Neuronal stem cell (in vitro differentiated cells): ENCODE data around the gene VPS9D1.
A peak's percentile ranks its signal among the peaks of the same experiment; 100 is the strongest.
"Not testable (repeated sequence)": the region's sequence is repeated elsewhere in the genome, so short reads cannot be mapped to it uniquely, and the experiment has no call there.

Experiments
- DNase-seq: peaks from one replicate; pipeline ENCODE4 v3.0.0-alpha.2; 2013; ENCODE audit warnings: low spot score
- H2AFZ ChIP-seq: one replicate; pipeline ENCODE4 v1.6.1; 2013; ENCODE audit warnings: mild to moderate bottlenecking, low read length, inconsistent platforms
- H2AK5ac ChIP-seq: 2 replicates; pipeline ENCODE4 v1.6.1; 2013; ENCODE audit warnings: low read depth, mild to moderate bottlenecking, inconsistent platforms, low read length, moderate library complexity, mixed read lengths
- H2BK120ac ChIP-seq: 2 replicates; pipeline ENCODE4 v1.6.1; 2013; ENCODE audit warnings: low read depth, mild to moderate bottlenecking, inconsistent platforms, low read length, moderate library complexity, mixed read lengths
- H2BK12ac ChIP-seq: one replicate; pipeline ENCODE4 v1.6.1; 2013; ENCODE audit warnings: low read length, inconsistent platforms
- H2BK15ac ChIP-seq: 2 replicates; pipeline ENCODE4 v1.6.1; 2013; ENCODE audit warnings: mild to moderate bottlenecking, low read length, inconsistent platforms, mixed read lengths
- H2BK5ac ChIP-seq: one replicate; pipeline ENCODE4 v1.6.1; 2013; ENCODE audit warnings: inconsistent platforms, mild to moderate bottlenecking, low read length, moderate library complexity
- H3K14ac ChIP-seq: one replicate; pipeline ENCODE4 v1.6.1; 2013; ENCODE audit warnings: low read length, inconsistent platforms
- H3K18ac ChIP-seq: 2 replicates; pipeline ENCODE4 v1.6.1; 2013; ENCODE audit warnings: low read length, inconsistent platforms
- H3K23ac ChIP-seq: 2 replicates; pipeline ENCODE4 v1.6.1; 2013; ENCODE audit warnings: low read depth, mild to moderate bottlenecking, mixed read lengths, low read length, inconsistent platforms; ENCODE audit not compliant: poor library complexity
- H3K27ac ChIP-seq: replicated peaks from 3 replicates; pipeline ENCODE4 v1.5.1; 2013; ENCODE audit warnings: low read length, inconsistent platforms
- H3K27me3 ChIP-seq, 3 experiments: 2 replicates each; pipeline ENCODE4 v1.6.1; 2013; ENCODE audit warnings: low read length in 3 of 3, mild to moderate bottlenecking in 2 of 3, inconsistent platforms in 1 of 3, low read depth in 1 of 3, mixed read lengths in 1 of 3, moderate library complexity in 1 of 3; ENCODE audit not compliant: control insufficient read depth in 3 of 3, insufficient read depth in 3 of 3
- H3K36me3 ChIP-seq, 2 donors: replicated peaks in 1 of 2; 2 replicates each; pipeline ENCODE4 v1.6.1; 2013; ENCODE audit warnings: low read length in 2 of 2; ENCODE audit not compliant: control insufficient read depth in 2 of 2, insufficient read depth in 2 of 2
- H3K4ac ChIP-seq: 2 replicates; pipeline ENCODE4 v1.6.1; 2013; ENCODE audit warnings: inconsistent platforms, mild to moderate bottlenecking, low read length, moderate library complexity
- H3K4me1 ChIP-seq, 2 donors: 1 replicate in 1 of 2; 2 replicates in 1 of 2; pipeline ENCODE4 v1.6.1; 2013; ENCODE audit warnings: low read length in 2 of 2, low read depth in 1 of 2; ENCODE audit not compliant: control insufficient read depth in 2 of 2, insufficient read depth in 1 of 2
- H3K4me2 ChIP-seq: one replicate; pipeline ENCODE4 v1.6.1; 2013; ENCODE audit warnings: mild to moderate bottlenecking, low read length, inconsistent platforms; ENCODE audit not compliant: insufficient read depth, poor library complexity, severe bottlenecking
- H3K4me3 ChIP-seq, 2 donors: 2 replicates each; pipeline ENCODE4 v1.5.1; 2013; ENCODE audit warnings: low read length in 2 of 2, mild to moderate bottlenecking in 2 of 2, inconsistent platforms in 1 of 2, moderate library complexity in 1 of 2
- H3K79me1 ChIP-seq: one replicate; pipeline ENCODE4 v1.6.1; 2013; ENCODE audit warnings: low read depth, mild to moderate bottlenecking, inconsistent platforms, low read length, moderate library complexity
- H3K9ac ChIP-seq: one replicate; pipeline ENCODE4 v1.6.1; 2013; ENCODE audit warnings: mild to moderate bottlenecking, low read depth, low read length, inconsistent platforms; ENCODE audit not compliant: poor library complexity
- H3K9me3 ChIP-seq, 2 donors: replicated peaks in 1 of 2; 2 replicates each; pipeline versions ENCODE3 to v1.6.1; 2013; ENCODE audit warnings: low read length in 2 of 2, mild to moderate bottlenecking in 2 of 2, inconsistent platforms in 1 of 2, low read depth in 1 of 2, mixed read lengths in 1 of 2, moderate library complexity in 1 of 2; ENCODE audit not compliant: control insufficient read depth in 2 of 2, insufficient read depth in 1 of 2
- H4K8ac ChIP-seq: one replicate; pipeline ENCODE4 v1.6.1; 2013; ENCODE audit warnings: low read depth, mild to moderate bottlenecking, inconsistent platforms, low read length, moderate library complexity
- H4K91ac ChIP-seq: one replicate; pipeline ENCODE4 v1.6.1; 2013; ENCODE audit warnings: low read length, low read depth, mild to moderate bottlenecking, inconsistent platforms; ENCODE audit not compliant: poor library complexity
- WGBS, 2 donors: extraction: QIAGEN DNeasy Blood & Tissue Kit; methylation state at CpG; one replicate each; pipeline ENCODE4 v1.1.7; 2013; ENCODE audit warnings: missing lambda C conversion rate in 2 of 2, mixed read lengths in 1 of 2; ENCODE audit not compliant: insufficient read length in 2 of 2, insufficient replicate concordance in 1 of 2; ENCODE audit errors: extremely low coverage in 2 of 2; 5-methylcytosine and 5-hydroxymethylcytosine counted together

Gene VPS9D1

DNA sequence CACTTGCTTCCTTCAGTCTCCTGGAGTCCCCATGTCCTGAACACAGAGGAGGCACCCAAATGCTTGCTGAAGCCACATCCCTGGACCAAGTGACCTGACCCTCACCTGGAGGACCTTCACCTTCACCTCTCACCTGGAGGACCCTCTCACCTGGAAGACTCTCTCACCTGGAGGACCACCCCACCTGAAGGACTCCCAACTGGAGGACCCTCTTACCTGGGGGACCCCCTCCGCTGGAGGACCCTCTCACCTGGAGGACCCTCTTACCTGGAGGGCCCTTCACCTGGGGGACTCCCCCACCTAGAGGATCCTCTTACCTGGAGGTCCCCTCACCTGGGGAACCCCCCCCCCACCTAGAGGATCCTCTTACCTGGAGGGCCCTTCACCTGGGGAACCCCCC is 34.8 kb downstream of the VPS9D1 start:
- H3K27ac ChIP-seq, result no peak overlapping the region
- no peaks in the 10 kb centered on the region for H3K27me3 ChIP-seq
- no peak overlapping the region for H3K4ac ChIP-seq
- H4K8ac ChIP-seq, result no peak overlapping the region
- no peak overlapping the region for H2BK15ac ChIP-seq
- H3K79me1 ChIP-seq, result peaks cover 2% of the 10 kb centered on the region
- no CpG with 5 or more reads among the region's 1 CpG for WGBS, 2 donors
- no peak overlapping the region for H3K14ac ChIP-seq
- no peak overlapping the region for H2BK12ac ChIP-seq
- no peak overlapping the region for H4K91ac ChIP-seq
- no peak overlapping the region for H2BK120ac ChIP-seq
- H3K4me1 ChIP-seq, result peaks cover 8 to 11% of the 10 kb centered on the region in 2 donors
- no peak overlapping the region for H2BK5ac ChIP-seq
- no peak overlapping the region for H3K18ac ChIP-seq
- peaks cover 8 to 9% of the 10 kb centered on the region in 2 donors for H3K9me3 ChIP-seq
- no peak overlapping the region for H3K9ac ChIP-seq
- H3K36me3 ChIP-seq, result peaks cover 29 to 51% of the 10 kb centered on the region in 2 donors
- no peak overlapping the region for H2AFZ ChIP-seq
- DNase-seq, result no peak
- H3K23ac ChIP-seq, result no peak overlapping the region
- H3K4me2 ChIP-seq, result no peak overlapping the region
- no peak overlapping the region for H2AK5ac ChIP-seq
- peak overlapping the region in 1 of 2 donors; percentile 18 for H3K4me3 ChIP-seq

DNA sequence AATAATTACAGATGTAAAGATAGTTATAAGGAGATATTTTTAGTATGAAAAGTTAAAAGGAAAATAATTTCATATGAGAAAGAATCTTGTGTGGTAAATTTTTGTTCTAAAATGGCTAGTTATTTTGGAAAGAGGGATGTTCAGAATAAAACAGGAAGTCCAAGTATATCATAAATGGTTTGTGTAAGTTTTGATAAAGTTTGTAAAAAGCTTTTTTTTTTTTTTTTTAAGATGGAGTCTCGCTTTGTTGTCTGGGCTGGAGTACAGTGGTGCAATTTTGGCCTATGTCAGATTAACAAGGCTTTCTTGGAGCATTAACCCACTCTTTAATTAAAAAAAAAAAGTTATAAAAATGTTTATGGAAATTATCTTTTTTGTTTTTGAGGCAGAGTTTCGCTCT is 42.4 kb downstream of the VPS9D1 start:
- H2BK15ac ChIP-seq, result no peak overlapping the region
- H2BK5ac ChIP-seq, result no peak overlapping the region
- no peak overlapping the region for H3K9ac ChIP-seq
- no peaks in the 10 kb centered on the region for H3K4me1 ChIP-seq
- no peak overlapping the region for H4K91ac ChIP-seq
- no peaks in the 10 kb centered on the region for H3K79me1 ChIP-seq
- H3K4ac ChIP-seq, result no peak overlapping the region
- no peak for DNase-seq
- no peak overlapping the region for H3K14ac ChIP-seq
- no peak overlapping the region for H3K23ac ChIP-seq
- H3K27ac ChIP-seq, result no peak overlapping the region
- H2BK120ac ChIP-seq, result no peak overlapping the region
- H3K18ac ChIP-seq, result no peak overlapping the region
- H3K4me2 ChIP-seq, result no peak overlapping the region
- peaks cover 6 to 28% of the 10 kb centered on the region in 2 donors for H3K9me3 ChIP-seq
- no peak overlapping the region for H2AK5ac ChIP-seq
- no peak overlapping the region for H2BK12ac ChIP-seq
- WGBS, 2 donors, result no CpG with 5 or more reads among the region's 2 CpGs
- no peak overlapping the region for H4K8ac ChIP-seq
- H2AFZ ChIP-seq, result no peak overlapping the region
- peaks cover 9 to 31% of the 10 kb centered on the region in 2 donors for H3K36me3 ChIP-seq
- no peak overlapping the region for H3K4me3 ChIP-seq
- no peaks in the 10 kb centered on the region for H3K27me3 ChIP-seq

DNA sequence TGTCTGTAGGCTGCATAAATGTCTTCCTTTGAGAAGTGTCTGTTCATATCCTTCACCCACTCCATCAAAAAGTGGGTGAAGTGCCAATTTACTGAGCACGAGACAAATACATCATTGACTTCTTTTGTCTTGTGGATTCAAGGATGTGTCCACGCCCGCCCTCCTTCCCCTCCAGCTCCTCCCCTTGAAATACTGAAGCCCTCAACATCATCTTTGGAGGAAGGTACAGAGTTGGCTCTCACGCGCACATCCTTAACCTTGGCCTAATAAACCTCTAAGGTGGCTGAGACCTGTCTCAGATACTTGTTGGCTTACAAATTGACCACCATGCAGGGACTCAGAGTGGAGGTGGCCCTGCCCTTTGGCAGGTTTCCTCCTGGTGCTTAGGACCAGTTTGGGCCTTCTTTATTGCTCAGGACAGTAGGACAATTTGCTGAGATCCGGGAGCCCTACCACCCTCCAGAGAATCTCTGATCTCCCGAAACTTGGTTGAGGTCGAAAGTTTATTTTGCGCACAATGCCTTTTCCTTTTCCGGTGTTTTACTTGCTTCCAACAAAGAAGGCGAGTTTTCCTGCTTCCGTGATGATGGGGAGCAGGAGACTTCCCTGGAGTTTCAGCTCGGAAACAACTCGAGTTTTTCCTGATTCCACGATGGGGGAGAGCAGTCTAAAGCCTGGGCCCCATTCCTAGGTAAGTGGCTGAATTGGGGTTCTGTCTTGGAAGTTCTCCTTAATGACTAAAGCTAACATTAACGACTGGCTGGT is 48.3 kb downstream of the VPS9D1 start:
- H4K8ac ChIP-seq, result no peak overlapping the region
- H2BK15ac ChIP-seq, result no peak overlapping the region
- no peak overlapping the region for H3K23ac ChIP-seq
- no peak overlapping the region for H3K18ac ChIP-seq
- H3K9ac ChIP-seq, result no peak overlapping the region
- H2AFZ ChIP-seq, result no peak overlapping the region
- no peak overlapping the region for H4K91ac ChIP-seq
- H3K4me2 ChIP-seq, result no peak overlapping the region
- no peak overlapping the region for H2BK120ac ChIP-seq
- H3K4ac ChIP-seq, result no peak overlapping the region
- no peak overlapping the region for H2BK12ac ChIP-seq
- H3K4me1 ChIP-seq, result no peaks in the 10 kb centered on the region
- no peaks in the 10 kb centered on the region for H3K79me1 ChIP-seq
- H2BK5ac ChIP-seq, result no peak overlapping the region
- no peak overlapping the region for H3K27ac ChIP-seq
- H3K36me3 ChIP-seq, result peaks cover 14 to 30% of the 10 kb centered on the region in 2 donors
- WGBS, 2 donors, result no CpG with 5 or more reads among the region's 16 CpGs
- peaks cover 4 to 8% of the 10 kb centered on the region in 2 donors for H3K9me3 ChIP-seq
- H2AK5ac ChIP-seq, result no peak overlapping the region
- no peaks in the 10 kb centered on the region for H3K27me3 ChIP-seq
- no peak for DNase-seq
- H3K14ac ChIP-seq, result no peak overlapping the region
- H3K4me3 ChIP-seq, result no peak overlapping the region

DNA sequence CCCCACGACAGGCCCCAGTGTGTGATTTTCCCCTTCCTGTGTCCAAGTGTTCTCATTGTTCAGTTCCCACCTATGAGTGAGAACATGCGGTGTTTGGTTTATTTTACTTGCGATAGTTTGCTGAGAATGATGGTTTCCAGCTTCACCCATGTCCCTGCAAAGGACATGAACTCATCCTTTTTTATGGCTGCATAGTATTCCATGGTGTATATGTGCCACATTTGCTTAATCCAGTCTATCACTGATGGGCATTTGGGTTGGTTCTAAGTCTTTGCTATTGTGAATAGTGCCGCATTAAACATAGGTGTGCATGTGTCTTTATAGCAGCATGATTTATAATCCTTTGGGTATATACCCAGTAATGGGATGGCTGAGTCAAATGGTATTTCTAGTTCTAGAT is 49.1 kb downstream of the VPS9D1 start:
- not testable (repeated sequence) for H2BK15ac ChIP-seq, H3K4me3 ChIP-seq, H3K27me3 ChIP-seq, H3K23ac ChIP-seq, H2BK12ac ChIP-seq, H2AK5ac ChIP-seq, H3K14ac ChIP-seq, H3K4me1 ChIP-seq, H3K18ac ChIP-seq, H3K27ac ChIP-seq, H3K4ac ChIP-seq, DNase-seq, H3K4me2 ChIP-seq, H2BK5ac ChIP-seq, H4K91ac ChIP-seq, H4K8ac ChIP-seq, H2BK120ac ChIP-seq, H3K9me3 ChIP-seq, H2AFZ ChIP-seq, H3K9ac ChIP-seq, H3K79me1 ChIP-seq
- no CpG with 5 or more reads among the region's 4 CpGs for WGBS, 2 donors
- H3K36me3 ChIP-seq, result peaks cover 14 to 27% of the 10 kb centered on the region in 2 donors
